ENCODE results near the gene CORO2B.

The CORO2B gene

DNA sequence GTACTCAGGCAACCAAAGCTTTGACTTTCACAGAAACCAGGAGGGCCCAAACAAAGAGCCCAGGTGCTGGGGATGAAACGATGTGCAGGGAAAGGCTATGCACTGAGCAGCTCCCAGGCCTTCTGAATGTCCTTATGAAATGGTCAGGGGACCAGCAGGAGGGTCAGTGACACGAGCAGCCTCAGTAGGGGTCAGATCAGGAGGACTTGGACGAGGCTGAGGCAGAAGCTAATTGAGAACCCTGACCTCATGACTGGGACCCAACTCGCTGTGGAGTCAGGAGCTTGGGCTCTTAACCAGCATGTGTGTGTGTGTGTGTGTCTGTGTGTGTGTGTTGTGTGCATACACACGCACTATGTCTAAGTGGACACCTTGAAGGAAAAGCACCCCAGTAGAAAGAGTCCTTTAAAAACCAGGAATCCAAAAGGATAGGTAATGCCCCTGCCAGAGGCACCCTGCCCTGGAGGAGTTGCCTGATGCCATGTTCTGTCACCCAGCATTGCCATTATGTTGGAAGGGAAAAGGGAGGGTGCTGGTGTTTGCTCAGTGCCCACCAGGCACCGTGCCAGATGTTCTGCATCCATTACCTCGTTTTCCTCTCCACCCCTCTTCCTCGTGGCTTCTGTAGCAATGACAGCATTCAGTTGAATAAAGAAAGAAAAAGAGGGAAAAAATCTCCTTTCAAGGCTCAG, 50.9 kb downstream of the CORO2B start:
- no peak for DNase-seq (ENCODE audit: low read depth in 2 of 2)

DNA sequence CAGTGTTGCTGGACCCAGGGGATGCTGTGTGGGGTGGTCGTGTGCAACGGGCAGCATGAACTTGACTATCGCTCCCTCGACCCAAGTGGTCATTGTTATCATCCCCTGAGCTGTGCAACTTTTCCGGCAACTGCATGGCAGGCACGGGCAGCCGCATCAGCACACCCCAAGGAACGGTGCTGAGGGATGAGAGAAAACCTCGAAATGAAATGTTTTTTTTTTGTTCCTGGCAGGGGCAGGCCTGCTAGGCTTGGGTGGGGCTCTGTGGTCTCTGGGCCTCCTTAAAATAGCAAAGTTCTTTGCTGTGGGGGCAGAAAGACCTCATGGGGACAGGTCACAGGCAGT, 51.4 kb downstream of the CORO2B start:
- DNase-seq (ENCODE audit: low read depth in 2 of 2): no peak

DNA sequence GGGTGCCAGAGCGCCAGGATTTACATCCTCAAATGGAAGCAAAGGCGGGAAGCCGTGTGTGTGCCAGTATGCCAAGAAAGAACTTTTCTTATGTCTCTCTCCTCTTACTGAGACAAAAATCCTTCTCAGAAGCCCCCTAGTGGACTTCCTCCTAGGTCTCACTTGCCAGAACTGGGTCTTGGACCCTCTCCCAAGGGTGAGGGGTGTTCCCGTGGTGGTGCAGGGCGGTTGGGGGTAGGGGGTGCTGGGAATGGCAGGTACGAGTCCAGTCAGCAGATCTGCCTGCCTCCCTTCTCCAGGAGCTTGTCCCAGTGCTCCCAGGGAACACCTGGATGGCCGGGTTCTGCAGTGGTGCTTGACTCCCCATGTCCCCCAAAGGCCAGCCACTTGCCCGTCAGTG, 52.0 kb downstream of the CORO2B start:
- no peak for DNase-seq (ENCODE audit: low read depth in 2 of 2)

DNA sequence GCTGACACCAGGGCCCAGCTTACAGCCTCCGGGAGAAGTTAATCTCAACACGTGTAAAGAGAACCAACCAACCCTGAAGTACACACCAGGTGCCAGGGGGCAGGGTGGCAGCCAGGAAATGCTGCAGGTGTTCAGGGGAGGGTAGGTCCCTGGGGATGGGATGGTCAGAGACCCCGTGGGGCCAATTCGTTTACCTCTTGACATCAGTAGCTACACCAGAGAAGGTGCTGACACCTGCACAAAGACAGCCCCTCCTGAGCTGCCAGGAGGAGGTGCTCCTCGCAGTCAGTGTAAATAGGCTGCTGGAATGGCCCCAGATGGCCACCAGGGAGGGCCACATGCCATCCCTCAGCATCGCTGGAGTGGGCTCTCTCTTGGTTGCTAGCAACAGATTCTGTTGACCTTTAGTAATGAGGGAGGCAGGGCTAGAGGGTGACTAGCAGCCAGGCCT, 52.8 kb downstream of the CORO2B start:
- DNase-seq (ENCODE audit: low read depth in 2 of 2): no peak

DNA sequence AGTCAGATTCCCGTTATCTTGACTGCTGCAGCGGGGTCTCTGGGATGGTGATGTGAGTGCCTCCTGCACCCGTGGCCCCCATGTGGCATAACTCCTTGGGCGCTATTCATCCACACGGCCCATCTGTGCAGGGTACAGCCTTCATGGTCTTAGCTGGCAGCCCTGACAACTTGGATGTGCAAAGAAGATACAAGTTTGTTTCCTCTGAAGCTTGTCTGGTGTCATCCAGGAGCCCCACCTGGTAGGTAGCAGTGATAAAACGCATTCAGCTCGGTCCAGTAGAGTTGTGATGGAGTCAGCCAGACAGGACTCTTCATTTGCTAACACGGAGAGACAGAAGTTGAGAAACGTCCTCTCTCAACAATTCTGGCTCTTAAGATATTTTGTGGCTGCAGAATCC, 53.3 kb downstream of the CORO2B start:
- DNase-seq (ENCODE audit: low read depth in 2 of 2): no peak

DNA sequence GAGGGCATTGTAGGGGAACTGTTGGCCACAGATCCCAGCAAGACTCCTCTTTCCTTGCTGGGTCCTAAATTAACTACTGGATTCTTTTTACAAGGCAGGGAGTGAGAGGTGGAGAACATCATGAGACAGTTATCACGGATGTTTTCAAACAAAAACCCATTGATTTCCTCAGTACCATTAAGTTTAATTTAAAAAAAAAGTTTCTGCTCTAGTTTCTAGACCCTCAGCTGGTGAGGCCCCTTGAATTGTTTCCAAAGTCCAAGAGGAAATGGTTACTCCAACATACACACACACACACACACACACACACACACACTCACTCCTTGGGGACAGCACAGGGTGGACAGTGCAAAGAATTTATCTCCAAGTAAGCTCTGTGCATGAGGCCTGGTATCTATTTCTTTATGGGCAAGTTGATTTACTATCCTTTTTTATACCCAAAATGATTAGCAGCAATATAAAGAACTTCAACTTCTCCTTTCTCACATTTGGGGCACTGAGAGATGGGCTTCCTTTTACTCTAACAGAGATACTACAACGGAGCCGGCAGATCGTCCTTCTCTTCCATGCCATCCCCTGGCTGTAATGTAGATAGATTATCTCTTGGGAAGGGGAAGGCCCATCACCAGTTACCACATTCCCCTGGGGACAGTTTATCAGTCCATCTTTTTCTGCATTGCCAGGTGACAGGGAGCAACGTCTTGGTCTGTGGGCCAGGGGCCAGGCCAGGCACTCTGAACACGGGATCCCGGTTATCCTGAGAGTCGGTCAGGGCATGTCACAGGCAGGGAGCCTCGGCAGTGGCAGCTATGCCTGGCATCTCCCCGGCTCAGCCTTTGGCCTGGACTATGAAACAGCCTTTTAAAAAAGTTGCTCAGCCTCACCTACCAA, 54.7 kb downstream of the CORO2B start:
- DNase-seq (ENCODE audit: low read depth in 2 of 2): no peak

DNA sequence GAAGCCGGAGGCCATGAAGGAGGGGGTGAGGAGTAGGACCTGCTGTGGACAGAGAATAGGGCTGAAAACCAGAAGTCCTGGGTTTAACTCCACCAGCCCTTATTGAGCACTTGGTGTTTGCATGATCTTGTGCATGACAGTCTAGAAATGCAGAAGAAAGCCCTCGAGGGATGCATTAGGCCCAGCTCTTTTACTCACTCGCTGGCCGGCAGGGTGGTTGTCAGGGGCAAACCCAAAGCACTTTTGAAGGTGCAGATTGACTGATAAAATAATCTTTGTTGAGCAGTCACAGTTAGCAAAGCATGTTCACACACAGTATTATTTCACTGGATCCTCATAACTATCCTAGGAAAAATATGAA, 55.3 kb downstream of the CORO2B start:
- no peak for DNase-seq (ENCODE audit: low read depth in 2 of 2)

DNA sequence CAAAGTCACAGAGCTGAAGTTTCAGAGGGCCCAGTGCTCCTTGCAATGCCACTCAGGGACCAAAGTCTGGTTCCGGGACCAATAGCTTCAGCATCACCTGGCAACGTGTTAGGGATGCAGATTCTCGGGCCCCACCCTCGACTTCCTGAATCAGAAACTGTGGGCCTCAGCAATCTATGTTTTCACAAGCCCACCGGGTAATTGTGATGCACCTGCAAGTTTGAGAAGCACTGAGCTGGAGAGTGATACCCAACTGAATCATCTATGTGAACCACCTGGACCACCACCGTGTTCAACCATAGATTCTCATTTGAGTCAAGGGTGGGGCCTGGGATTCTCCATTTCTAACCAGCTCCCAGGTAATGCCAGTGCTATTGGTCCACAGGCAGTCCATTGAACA, 55.7 kb downstream of the CORO2B start:
- DNase-seq (ENCODE audit: low read depth in 2 of 2): no peak

DNA sequence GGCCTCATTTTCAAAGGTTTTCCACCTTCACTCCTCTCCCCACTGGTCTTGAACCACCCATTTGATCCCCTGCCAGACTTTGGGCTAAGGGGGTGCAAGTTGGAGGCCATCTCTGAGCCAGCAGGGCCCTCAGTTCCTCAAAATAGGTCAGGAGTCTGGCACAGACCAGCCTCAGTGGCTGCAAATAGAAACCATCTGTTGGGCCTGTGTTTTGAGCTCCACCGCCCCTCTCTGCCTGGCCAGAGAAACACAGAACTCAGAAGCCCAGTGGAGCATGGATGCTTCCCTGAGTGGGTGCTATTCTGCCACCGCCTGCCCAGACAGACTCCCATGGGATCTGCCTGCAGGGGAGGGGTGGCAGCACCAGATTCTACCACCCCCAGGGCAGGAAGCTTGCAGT, 56.3 kb downstream of the CORO2B start:
- no peak for DNase-seq (ENCODE audit: low read depth in 2 of 2)

DNA sequence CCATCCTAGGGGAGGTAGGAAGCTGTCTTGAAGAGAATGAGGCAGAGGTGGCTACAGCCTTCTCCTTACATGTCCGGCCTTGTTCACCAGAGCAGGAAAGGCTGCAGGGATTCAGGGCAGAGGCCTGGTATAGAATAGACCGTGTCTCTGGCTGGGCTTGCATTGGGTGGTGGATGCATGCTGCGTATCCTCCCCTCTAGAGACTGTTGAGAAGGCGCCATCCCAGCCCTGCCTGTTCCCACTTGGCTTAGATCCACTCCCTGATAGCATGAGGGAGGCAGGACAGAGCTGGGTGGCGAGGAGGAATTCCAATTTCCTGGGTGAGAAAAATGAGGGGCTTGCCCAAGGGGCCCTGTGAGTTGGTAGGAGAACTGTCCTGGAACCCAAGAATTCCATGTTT, 57.5 kb downstream of the CORO2B start:
- no peak for DNase-seq (ENCODE audit: low read depth in 2 of 2)

DNA sequence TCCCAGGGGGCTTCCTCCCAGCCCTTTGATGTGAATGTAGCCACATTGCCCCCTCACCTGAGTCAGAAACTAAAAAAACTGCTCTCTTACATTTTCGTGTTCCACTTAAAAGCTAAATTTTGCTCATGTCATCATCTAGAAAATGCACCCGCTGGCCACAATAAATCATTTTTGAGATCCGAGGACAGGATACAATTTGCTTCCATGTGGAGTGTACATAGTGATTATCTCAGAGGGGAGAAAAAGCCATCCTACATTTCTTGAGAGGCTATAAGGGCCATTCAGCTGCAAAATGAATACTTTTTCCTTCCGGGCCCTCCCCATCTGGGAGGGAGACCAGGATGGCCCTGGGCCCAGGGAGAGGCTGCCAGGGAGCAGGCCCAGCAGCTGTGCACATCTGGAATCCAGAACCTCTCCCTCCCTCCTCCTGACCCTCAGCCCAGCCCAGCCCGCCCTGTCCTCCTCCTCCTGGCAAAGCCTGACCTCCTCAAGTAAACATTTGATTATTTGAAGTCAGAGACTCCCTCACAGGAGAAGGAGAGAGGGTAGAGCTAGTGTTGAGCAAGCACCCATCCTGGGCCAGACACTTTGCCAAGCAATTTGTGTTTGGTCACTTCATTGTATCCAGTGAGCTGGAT, 59.1 kb downstream of the CORO2B start:
- no peak for DNase-seq (ENCODE audit: low read depth in 2 of 2)

DNA sequence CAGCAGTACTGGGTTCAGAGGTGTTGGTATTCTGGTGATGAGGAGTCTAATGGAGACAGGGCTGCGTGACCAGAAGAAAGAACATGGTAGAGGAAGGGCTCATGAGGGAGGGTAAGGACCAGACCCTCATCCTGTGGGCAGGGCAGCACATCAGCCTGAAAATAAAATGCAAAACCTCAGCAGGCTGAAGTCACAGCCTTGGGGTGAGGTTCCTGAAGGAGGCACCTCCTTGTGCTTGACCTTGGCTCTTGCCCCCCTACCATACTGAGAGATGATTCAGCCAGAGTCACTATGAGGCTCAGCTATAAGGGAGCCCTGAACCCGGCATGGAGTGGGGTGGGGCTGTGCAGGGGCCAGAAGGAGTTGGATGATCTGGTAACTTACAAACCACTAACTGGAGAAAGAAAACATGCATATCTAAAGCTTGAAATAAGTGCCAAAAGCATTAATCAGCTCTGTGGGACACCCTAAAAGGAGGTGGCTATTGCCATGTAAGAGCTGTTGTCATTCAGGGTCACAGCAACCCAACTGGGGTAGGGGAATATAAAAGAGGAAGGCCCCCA, 60.2 kb downstream of the CORO2B start:
- DNase-seq (ENCODE audit: low read depth in 2 of 2): no peak

DNA sequence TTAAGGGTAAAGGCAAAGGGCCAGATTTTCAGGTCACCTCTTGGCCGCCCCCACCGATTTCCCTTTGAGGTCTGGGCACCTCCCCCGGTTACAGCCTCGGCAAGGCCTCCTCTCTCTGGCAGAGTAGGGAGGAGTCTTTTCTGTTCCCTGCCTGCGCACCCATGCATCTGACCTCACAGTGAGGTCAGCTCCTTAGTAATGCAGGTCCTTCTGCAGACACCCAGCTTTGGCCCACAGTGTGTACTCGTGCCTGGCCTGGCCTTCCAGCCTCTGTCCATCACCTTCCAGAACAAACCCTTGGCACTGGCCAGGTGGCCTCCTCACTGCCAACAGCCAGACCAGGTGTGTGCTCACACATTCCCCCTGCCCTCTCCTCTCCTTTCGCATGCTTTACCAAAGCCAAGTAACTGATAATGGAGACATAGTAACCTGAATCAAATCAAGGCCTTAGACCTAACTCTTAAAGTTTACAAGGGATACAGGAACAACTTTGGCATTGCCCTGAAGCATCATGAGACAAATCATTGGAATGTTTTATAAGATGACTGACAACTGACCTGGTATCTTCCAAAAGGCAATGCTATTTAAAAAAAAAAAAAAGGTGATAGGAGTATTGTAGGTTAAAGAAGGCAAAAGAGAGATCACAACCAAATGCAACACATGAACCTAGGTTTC, 61.3 kb downstream of the CORO2B start:
- no peak for DNase-seq (ENCODE audit: low read depth in 2 of 2)

DNA sequence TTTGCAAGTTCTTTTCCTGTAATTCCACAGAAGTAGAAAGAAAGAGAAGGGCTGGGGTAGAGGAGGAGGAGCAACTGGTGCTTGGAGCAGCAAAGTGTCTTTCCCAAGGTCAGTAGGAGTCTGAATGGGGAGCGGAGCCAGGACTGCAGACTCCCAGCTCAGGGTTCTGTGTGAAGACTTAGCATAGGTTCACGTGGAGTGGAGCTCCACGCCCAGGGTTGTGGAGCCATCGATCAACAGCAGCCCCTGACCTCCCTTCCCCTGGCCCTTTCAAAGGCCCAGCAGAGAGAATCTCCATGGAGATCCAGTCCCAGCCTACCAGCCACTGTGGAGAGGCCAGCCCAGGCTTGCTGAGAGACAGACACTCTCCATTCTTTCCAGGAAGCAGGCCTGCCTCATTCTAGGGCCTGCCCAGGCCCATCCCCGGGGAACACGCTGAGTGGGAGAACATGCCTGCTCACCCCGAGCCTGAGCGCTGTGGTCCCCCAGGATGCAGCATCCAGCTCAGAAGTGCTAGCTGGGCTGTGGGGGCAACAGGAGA, 62.1 kb downstream of the CORO2B start:
- no peak for DNase-seq (ENCODE audit: low read depth in 2 of 2)

DNA sequence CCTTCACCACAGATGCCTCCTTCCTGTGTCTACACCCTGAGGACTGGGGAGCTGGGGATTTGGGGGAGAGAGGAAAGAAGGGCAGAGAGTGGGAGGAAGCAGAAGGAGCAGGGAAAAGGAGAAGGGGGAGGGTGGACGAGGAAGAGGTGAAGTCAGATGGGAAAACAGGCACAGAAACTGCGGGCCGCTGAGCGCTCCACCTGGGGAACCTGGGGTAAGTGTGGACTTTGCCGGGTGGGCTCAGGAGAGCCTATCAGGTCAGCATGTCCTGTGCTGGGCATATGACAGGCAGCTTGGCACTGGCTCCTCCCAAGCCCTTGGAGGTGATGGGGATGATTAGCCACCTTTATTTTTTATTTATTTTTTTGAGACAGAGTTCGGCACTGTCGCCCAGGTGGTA, 62.6 kb downstream of the CORO2B start:
- DNase-seq (ENCODE audit: low read depth in 2 of 2): no peak

DNA sequence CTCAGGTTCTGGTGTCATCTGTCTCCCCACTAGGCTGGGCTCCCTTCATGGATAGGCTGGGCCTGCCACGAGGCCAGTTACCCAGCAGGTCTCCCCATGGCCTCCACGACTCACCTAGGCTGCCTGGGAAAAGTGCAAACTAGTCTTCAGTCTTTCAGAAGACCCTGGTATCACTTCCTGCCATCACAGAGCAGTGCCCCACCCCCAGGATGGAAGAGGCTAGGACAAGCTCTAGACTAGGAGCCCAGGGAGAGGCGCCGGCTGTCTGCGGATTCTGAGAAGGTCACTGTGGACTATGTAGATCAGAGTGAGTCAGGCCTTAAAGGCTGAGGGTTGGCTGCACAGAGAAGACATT, 63.7 kb downstream of the CORO2B start:
- no peak for DNase-seq (ENCODE audit: low read depth in 2 of 2)

DNA sequence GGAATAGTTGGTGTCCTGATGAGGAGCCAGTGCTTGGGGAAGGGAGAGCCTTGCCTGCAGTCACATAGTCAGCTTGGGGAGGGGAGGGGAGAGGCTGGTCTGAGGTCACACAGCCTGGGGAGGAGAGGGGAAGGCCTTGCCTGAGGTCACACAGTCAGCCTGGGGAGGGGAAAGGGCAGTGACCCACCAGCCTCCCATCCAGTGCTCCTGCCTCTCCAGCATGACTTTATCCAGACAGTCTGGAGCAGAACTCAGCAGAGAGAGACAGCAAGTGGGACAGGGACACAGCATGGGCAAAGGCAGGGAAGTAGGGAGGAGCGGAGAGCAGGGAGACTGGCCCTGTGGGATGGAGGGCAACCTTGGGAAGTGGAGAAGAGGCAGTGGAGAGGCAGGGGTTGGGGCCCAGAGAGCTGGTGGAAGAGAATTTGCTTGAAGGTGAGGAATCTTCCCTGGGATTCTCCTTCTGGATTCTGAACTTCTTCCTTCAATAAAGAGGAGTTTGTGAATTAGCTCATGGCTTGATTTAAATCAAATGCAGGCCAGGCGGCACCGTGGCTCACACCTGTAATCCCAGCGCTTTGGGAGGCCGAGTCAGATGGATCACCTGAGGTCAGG, 64.5 kb downstream of the CORO2B start:
- DNase-seq (ENCODE audit: low read depth in 2 of 2): no peak

DNA sequence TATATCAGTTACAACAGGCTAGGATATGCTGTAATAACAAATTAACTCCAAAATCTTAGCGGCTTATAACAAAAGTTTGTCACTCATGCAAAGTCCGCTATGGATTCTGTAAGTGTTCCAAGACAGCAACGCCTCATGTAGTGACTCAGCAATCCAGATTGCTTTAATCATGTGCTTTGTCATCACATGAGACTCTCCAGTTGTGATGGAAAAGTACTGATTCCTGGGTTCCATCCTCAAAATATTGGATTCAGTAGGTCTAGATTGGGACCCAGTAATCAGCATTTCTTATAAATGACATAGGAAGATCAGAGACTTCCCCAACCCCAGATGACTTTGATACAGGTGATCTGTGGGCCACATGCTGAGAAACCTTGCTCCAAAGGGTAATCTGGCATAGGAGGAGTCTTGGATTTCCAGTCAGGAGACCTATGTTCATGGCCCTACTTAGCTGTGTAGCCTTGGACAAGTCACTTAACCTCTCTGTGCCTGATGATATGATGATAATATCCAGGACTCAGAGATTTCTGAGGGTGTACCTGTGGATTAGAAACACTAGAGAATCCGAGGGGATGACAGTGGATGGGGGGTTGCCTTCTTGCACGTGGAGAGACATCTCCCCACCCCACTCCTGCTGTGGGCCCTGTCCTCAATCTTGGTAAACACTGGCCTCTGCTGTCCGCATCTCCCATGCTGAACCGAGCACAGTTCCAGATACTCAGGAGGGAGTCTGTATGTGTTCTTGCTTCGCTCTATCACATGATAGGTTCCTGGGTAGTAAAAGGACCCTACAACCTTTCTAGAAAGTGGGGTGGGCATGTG, 65.5 kb downstream of the CORO2B start:
- DNase-seq (ENCODE audit: low read depth in 2 of 2): no peak

DNA sequence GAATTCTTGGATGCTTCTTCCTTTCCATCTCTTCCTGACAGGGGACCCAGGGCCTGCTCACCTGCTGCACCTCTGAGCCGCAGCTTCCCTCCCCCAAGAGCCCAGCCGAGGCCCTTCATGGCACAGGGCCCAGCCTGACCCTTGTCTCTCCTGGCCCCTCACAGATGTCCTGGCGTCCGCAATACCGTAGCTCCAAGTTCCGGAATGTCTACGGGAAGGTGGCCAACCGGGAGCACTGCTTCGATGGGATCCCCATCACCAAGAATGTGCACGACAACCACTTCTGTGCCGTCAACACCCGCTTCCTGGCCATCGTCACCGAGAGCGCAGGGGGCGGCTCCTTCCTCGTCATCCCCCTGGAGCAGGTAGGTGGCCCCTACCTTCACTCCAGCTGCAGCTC, 66.2 kb downstream of the CORO2B start:
- no peak for DNase-seq (ENCODE audit: low read depth in 2 of 2)

DNA sequence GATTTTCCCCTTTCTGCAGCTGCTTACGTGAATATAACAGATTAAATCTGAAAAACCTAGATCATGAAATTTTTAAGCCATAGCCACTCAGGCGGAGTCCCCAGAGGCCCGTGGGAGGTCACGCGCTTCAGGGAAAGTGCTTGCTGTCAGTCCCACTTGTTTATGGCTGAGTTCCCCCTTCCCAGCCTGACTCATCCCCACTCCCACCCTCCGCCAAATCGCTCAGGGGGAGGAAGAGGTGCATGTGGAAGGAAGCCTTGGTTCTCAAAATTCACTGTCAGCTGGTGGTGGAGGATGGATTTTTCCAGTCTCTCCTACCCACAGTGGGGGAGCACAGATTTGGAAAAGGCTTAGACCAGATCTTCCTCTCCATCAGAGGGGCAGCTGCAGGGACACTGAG, 67.4 kb downstream of the CORO2B start:
- no peak for DNase-seq (ENCODE audit: low read depth in 2 of 2)

DNA sequence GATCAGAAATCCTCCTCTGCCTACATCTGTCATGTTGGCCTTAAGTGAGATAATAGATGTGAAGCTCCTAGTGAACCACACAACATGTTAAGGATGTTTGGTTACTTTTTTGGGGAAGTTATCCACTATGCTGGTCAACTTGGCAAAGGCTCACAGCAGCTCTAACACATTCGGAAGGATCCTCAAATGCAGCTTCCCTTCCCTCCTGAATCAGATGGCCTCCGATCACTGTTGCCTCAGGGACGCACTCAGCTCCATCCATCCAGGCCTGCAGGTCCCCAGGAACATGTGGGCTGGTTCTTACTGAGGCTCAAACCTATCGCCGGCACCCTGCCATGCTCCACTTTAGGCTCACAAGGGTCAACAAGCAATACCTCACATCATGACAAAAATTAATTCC, 67.9 kb downstream of the CORO2B start:
- no peak for DNase-seq (ENCODE audit: low read depth in 2 of 2)

Data from activated CD4-positive, alpha-beta T cell treated with anti-CD3 and anti-CD28 coated beads for 24 hours (primary cell).